ENCODE results near the gene DYNC1LI2. TPM values are rescaled to one million over a fixed set of nuclear protein-coding genes. Genes with fewer than 3 reads are reported as not detected.

DYNC1LI2 gene
- total and polyA plus RNA-seq, 2 donors (not counting 1 experiment from before 2014, with no cell fraction given): 33.9 to 109 TPM

- Histone ChIP-seq H3K4me2 (replicated peaks; ENCODE audit: low read depth, low read length, poor library complexity, severe bottlenecking) (no peak overlapping the region), H3K79me2 (ENCODE audit: control insufficient read depth, insufficient read depth, low read length) (no peaks in the 10 kb centered on the region), H2AFZ (ENCODE audit: insufficient read depth, low read depth, low read length, poor library complexity, severe bottlenecking) (no peak overlapping the region), H3K4me3 (ENCODE audit: control extremely low read depth in 1 of 5, extremely low read depth in 1 of 5, insufficient read depth in 1 of 5, low read depth in 2 of 5, low read length in 4 of 5) (no peak overlapping the region), H3K27ac (ENCODE audit: low read length in 2 of 2) (no peak overlapping the region), H3K9me3 (ENCODE audit: control extremely low read depth in 1 of 3, control insufficient read depth in 2 of 3, insufficient read depth in 1 of 3, low read length in 2 of 3) (no peaks in the 10 kb centered on the region), H3K36me3 (replicated peaks in 1 of 2; ENCODE audit: control extremely low read depth in 1 of 2, control insufficient read depth in 1 of 2, extremely low read depth in 1 of 2, insufficient read depth in 2 of 2, low read length in 1 of 2) (no peaks in the 10 kb centered on the region), H4K20me1 (ENCODE audit: control insufficient read depth, insufficient read depth, low read length, poor library complexity, severe bottlenecking) (no peaks in the 10 kb centered on the region), H3K9ac (ENCODE audit: low read length) (no peak overlapping the region), H3K27me3 (replicated peaks in 1 of 4; ENCODE audit: control extremely low read depth in 1 of 4, control insufficient read depth in 3 of 4, insufficient read depth in 4 of 4, low read length in 3 of 4) (no peaks in the 10 kb centered on the region), H3K4me1 (ENCODE audit: control insufficient read depth in 2 of 2, insufficient read depth in 2 of 2, low read length in 2 of 2) (no peaks in the 10 kb centered on the region)
- Mint-ChIP-seq H3K4me3 (no peak overlapping the region), H3K9me3 (ENCODE audit: insufficient read depth) (peaks cover 2% of the 10 kb centered on the region), H3K4me1 (no peaks in the 10 kb centered on the region), H3K27me3 (no peaks in the 10 kb centered on the region), H3K27ac (no peak overlapping the region)
- ChIA-PET POLR2A (no interaction called here), CTCF (no interaction called here)
- 100% methylated on average over 1 of the region's 2 CpGs for WGBS (ENCODE audit: insufficient coverage)
- no peak for TF ChIP-seq CTCF (IDR thresholded peaks at IDR 0.05)
- TF ChIP-seq EZH2 (IDR thresholded peaks at IDR 0.05; ENCODE audit: borderline replicate concordance, insufficient read depth, low read depth, low read length, poor library complexity, severe bottlenecking): no peak
- intact Hi-C loops (cut with micrococcal nuclease): no loop called here
- ATAC-seq (ENCODE audit: low read depth) (no peak), DNase-seq (no peak)
Observed at GRCh38 chr16:66774981-66775380, 23.6 kb upstream of the DYNC1LI2 start.

GRCh38 chr16:66758086-66758485, 6.7 kb upstream of the DYNC1LI2 start:
- DNase-seq (no peak), ATAC-seq (ENCODE audit: low read depth) (no peak)
- H3K4me1 Mint-ChIP-seq: no peaks in the 10 kb centered on the region
- H3K4me2 ChIP-seq (replicated peaks; ENCODE audit: low read depth, low read length, poor library complexity, severe bottlenecking): no peak overlapping the region
- ChIA-PET CTCF (no interaction called here), POLR2A (no interaction called here)
- H3K4me3 ChIP-seq (ENCODE audit: control extremely low read depth in 1 of 5, extremely low read depth in 1 of 5, insufficient read depth in 1 of 5, low read depth in 2 of 5, low read length in 4 of 5): no peak overlapping the region
- TF ChIP-seq CTCF (IDR thresholded peaks at IDR 0.05) (no peak), EZH2 (IDR thresholded peaks at IDR 0.05; ENCODE audit: borderline replicate concordance, insufficient read depth, low read depth, low read length, poor library complexity, severe bottlenecking) (no peak)
- intact Hi-C loops (cut with micrococcal nuclease): loop anchor here (10.0 kb wide), 1 partner anchor 1087 kb away; the partner anchor contains the start of genes CENPT, NUTF2 and THAP11
- no peak overlapping the region for H3K27ac ChIP-seq (ENCODE audit: low read length in 2 of 2)
- no peak overlapping the region for H3K4me3 Mint-ChIP-seq
- no peak overlapping the region for H3K27ac Mint-ChIP-seq
- H3K9me3 ChIP-seq (ENCODE audit: control extremely low read depth in 1 of 3, control insufficient read depth in 2 of 3, insufficient read depth in 1 of 3, low read length in 2 of 3): no peaks in the 10 kb centered on the region
- H3K9me3 Mint-ChIP-seq (ENCODE audit: insufficient read depth): no peaks in the 10 kb centered on the region
- H2AFZ ChIP-seq (ENCODE audit: insufficient read depth, low read depth, low read length, poor library complexity, severe bottlenecking): no peak overlapping the region
- H3K27me3 ChIP-seq (replicated peaks in 1 of 4; ENCODE audit: control extremely low read depth in 1 of 4, control insufficient read depth in 3 of 4, insufficient read depth in 4 of 4, low read length in 3 of 4): peaks cover 0 to 6% (median 5%) of the 10 kb centered on the region in 4 experiments
- H4K20me1 ChIP-seq (ENCODE audit: control insufficient read depth, insufficient read depth, low read length, poor library complexity, severe bottlenecking): no peaks in the 10 kb centered on the region
- H3K79me2 ChIP-seq (ENCODE audit: control insufficient read depth, insufficient read depth, low read length): no peaks in the 10 kb centered on the region
- H3K9ac ChIP-seq (ENCODE audit: low read length): no peak overlapping the region
- no peaks in the 10 kb centered on the region for H3K36me3 ChIP-seq (replicated peaks in 1 of 2; ENCODE audit: control extremely low read depth in 1 of 2, control insufficient read depth in 1 of 2, extremely low read depth in 1 of 2, insufficient read depth in 2 of 2, low read length in 1 of 2)
- no peaks in the 10 kb centered on the region for H3K4me1 ChIP-seq (ENCODE audit: control insufficient read depth in 2 of 2, insufficient read depth in 2 of 2, low read length in 2 of 2)
- H3K27me3 Mint-ChIP-seq: peaks cover 16% of the 10 kb centered on the region
